H1 (cell line): ENCODE results near the gene LMBR1. TPM values are rescaled to one million over a fixed set of nuclear protein-coding genes. Genes with fewer than 3 reads are reported as not detected.

ENCODE experiments used
- CTCF ChIA-PET: fragments of 300-600 bp; sonication (Branson Sonifier 250); formaldehyde crosslinking; loops from one replicate; lab custom pipeline; 2021; ENCODE audit not compliant: partially characterized antibody; lab: Charles Lee
- POLR2A ChIA-PET: fragments of 300-600 bp; sonication (Branson Sonifier 250); formaldehyde crosslinking; loops from one replicate; lab custom pipeline; 2021; ENCODE audit warnings: inconsistent platforms; ENCODE audit not compliant: partially characterized antibody; lab: Charles Lee
- DNase-seq, 2 experiments: peaks; one replicate each; pipeline versions ENCODE4 v3.0.0 to v3.0.0-alpha.2; 2010 to 2022; ENCODE audit warnings: low spot score in 2 of 2, low read depth in 1 of 2, mixed read lengths in 1 of 2
- FAIRE-seq: peaks from 2 replicates; lab custom pipeline; 2011; peaks lifted over from hg19 to GRCh38; lab: Jason Lieb, UNC
- H2AFZ ChIP-seq: 2 replicates; pipeline ENCODE4 v1.8.1; 2012; ENCODE audit warnings: low read length, inconsistent platforms
- H2AK5ac ChIP-seq: 2 replicates; pipeline ENCODE4 v1.6.1; 2013; ENCODE audit warnings: low read depth, low read length
- H2BK120ac ChIP-seq: replicated peaks from 2 replicates; pipeline ENCODE3; 2013; ENCODE audit warnings: low read depth, low read length, inconsistent platforms
- H2BK12ac ChIP-seq: 2 replicates; pipeline ENCODE4 v1.6.1; 2013; ENCODE audit warnings: low read depth, low read length
- H2BK15ac ChIP-seq: 2 replicates; pipeline ENCODE4 v1.6.1; 2013; ENCODE audit warnings: low read length
- H2BK20ac ChIP-seq: 2 replicates; pipeline ENCODE4 v1.6.1; 2013; ENCODE audit warnings: low read length
- H2BK5ac ChIP-seq: 2 replicates; pipeline ENCODE4 v1.6.1; 2013; ENCODE audit warnings: low read depth, low read length
- H3K14ac ChIP-seq: 2 replicates; pipeline ENCODE4 v1.6.1; 2013; ENCODE audit warnings: inconsistent platforms; ENCODE audit not compliant: insufficient read length
- H3K18ac ChIP-seq: 2 replicates; pipeline ENCODE4 v1.6.1; 2013; ENCODE audit warnings: low read length; ENCODE audit errors: extremely low read depth
- H3K23ac ChIP-seq: 2 replicates; pipeline ENCODE4 v1.6.1; 2013; ENCODE audit warnings: inconsistent platforms; ENCODE audit not compliant: insufficient read length
- H3K23me2 ChIP-seq: 2 replicates; pipeline ENCODE4 v1.6.1; 2013; ENCODE audit warnings: low read depth, low read length
- H3K27ac ChIP-seq: 2 replicates; pipeline ENCODE4 v1.6.1; 2011; ENCODE audit warnings: low read depth, low read length, inconsistent platforms
- H3K27me3 ChIP-seq, 4 experiments: replicated peaks in 1 of 4; 1 replicate in 1 of 4; 2 replicates in 3 of 4; pipeline versions ENCODE4 v1.6.1 to v1.8.1; 2011 to 2013; ENCODE audit warnings: low read length in 3 of 4, mild to moderate bottlenecking in 3 of 4, inconsistent platforms in 2 of 4, mixed read lengths in 2 of 4, moderate library complexity in 1 of 4; ENCODE audit not compliant: control insufficient read depth in 3 of 4, insufficient read depth in 3 of 4; ENCODE audit errors: extremely low read depth in 1 of 4
- H3K36me3 ChIP-seq, 4 experiments: 2 replicates each; pipeline versions ENCODE4 v1.6.1 to v1.8.1; 2011 to 2013; ENCODE audit warnings: mild to moderate bottlenecking in 4 of 4, low read length in 3 of 4, moderate library complexity in 2 of 4, control low read depth in 1 of 4, inconsistent platforms in 1 of 4; ENCODE audit not compliant: insufficient read depth in 4 of 4, control insufficient read depth in 2 of 4
- H3K4ac ChIP-seq: replicated peaks from 2 replicates; pipeline ENCODE3; 2013; ENCODE audit warnings: low read length, low read depth, mixed read lengths, inconsistent platforms; ENCODE audit not compliant: insufficient read length
- H3K4me1 ChIP-seq, 4 experiments: replicated peaks in 1 of 4; 1 replicate in 1 of 4; 2 replicates in 3 of 4; pipeline versions ENCODE4 v1.6.1 to v1.8.1; 2011 to 2013; ENCODE audit warnings: low read length in 3 of 4, inconsistent platforms in 2 of 4, mixed read lengths in 1 of 4; ENCODE audit not compliant: insufficient read depth in 4 of 4, control insufficient read depth in 3 of 4
- H3K4me2 ChIP-seq, 2 experiments: 2 replicates each; pipeline versions ENCODE4 v1.6.1 to v1.8.1; 2011 to 2013; ENCODE audit warnings: low read depth in 2 of 2, low read length in 2 of 2, control low read depth in 1 of 2, inconsistent platforms in 1 of 2, mild to moderate bottlenecking in 1 of 2; ENCODE audit not compliant: insufficient read depth in 1 of 2
- H3K4me3 ChIP-seq, 4 experiments: fragments of 200-600, 300-600 bp in 1 of 4; sonication (generic), shearing (Covaris generic), sonication (Bioruptor Twin) in 1 of 4; 2 replicates each; pipeline versions ENCODE4 v1.5.1 to v1.8.1; 2011 to 2016; ENCODE audit warnings: low read length in 4 of 4, low read depth in 3 of 4, control low read depth in 2 of 4, inconsistent platforms in 2 of 4, mild to moderate bottlenecking in 2 of 4, mixed read lengths in 1 of 4, moderate library complexity in 1 of 4; ENCODE audit not compliant: insufficient read depth in 2 of 4; ENCODE audit errors: extremely low read depth in 1 of 4
- H3K56ac ChIP-seq: replicated peaks from 2 replicates; pipeline ENCODE3; 2013; ENCODE audit warnings: low read depth, mild to moderate bottlenecking, mixed read lengths, low read length, inconsistent platforms; ENCODE audit not compliant: insufficient read length
- H3K79me1 ChIP-seq: 2 replicates; pipeline ENCODE4 v1.6.1; 2013; ENCODE audit warnings: low read depth, low read length, control low read depth
- H3K79me2 ChIP-seq, 2 experiments: 2 replicates each; pipeline versions ENCODE4 v1.6.1 to v1.8.1; 2012 to 2013; ENCODE audit warnings: low read length in 2 of 2, mild to moderate bottlenecking in 2 of 2, inconsistent platforms in 1 of 2; ENCODE audit not compliant: insufficient read depth in 2 of 2, control insufficient read depth in 1 of 2
- H3K9ac ChIP-seq, 4 experiments: replicated peaks in 1 of 4; 1 replicate in 1 of 4; 2 replicates in 3 of 4; pipeline versions ENCODE4 v1.6.1 to v1.8.1; 2011 to 2013; ENCODE audit warnings: low read depth in 3 of 4, low read length in 3 of 4, control low read depth in 2 of 4, mild to moderate bottlenecking in 2 of 4, moderate library complexity in 2 of 4, inconsistent platforms in 1 of 4; ENCODE audit errors: extremely low read depth in 1 of 4
- H3K9me3 ChIP-seq, 2 experiments: 2 replicates each; pipeline versions ENCODE4 v1.6.1 to v1.8.1; 2012 to 2013; ENCODE audit warnings: mild to moderate bottlenecking in 2 of 2, moderate library complexity in 2 of 2, control low read depth in 1 of 2, inconsistent platforms in 1 of 2, low read depth in 1 of 2, low read length in 1 of 2, mixed read lengths in 1 of 2; ENCODE audit not compliant: insufficient read depth in 2 of 2
- H4K20me1 ChIP-seq, 2 experiments: replicated peaks in 1 of 2; 2 replicates each; pipeline versions ENCODE3 to v1.8.1; 2011 to 2013; ENCODE audit warnings: inconsistent platforms in 2 of 2, low read length in 2 of 2, mild to moderate bottlenecking in 1 of 2; ENCODE audit not compliant: insufficient read depth in 2 of 2, control insufficient read depth in 1 of 2
- H4K5ac ChIP-seq: 2 replicates; pipeline ENCODE4 v1.6.1; 2013; ENCODE audit warnings: low read length, low read depth, mixed read lengths, inconsistent platforms; ENCODE audit not compliant: insufficient read length
- H4K8ac ChIP-seq: 2 replicates; pipeline ENCODE4 v1.8.0; 2013; ENCODE audit warnings: mild to moderate bottlenecking, moderate library complexity, low read length, inconsistent platforms; ENCODE audit not compliant: insufficient read depth; ENCODE audit errors: extremely low read depth
- H4K91ac ChIP-seq: replicated peaks from 2 replicates; pipeline ENCODE3; 2013; ENCODE audit warnings: low read length, mixed read lengths, inconsistent platforms; ENCODE audit not compliant: insufficient read length
- ASH2L ChIP-seq: fragments of 200-600, 300-600 bp; sonication (generic); IDR thresholded peaks from one replicate; pipeline ENCODE4 v1.7.1; 2017; ENCODE audit warnings: low read length
- GABPA ChIP-seq: IDR thresholded peaks from 2 replicates; pipeline ENCODE4 v1.6.1; 2011; ENCODE audit warnings: mild to moderate bottlenecking, low read length, moderate library complexity, borderline replicate concordance; ENCODE audit not compliant: insufficient read depth
- POLR2A ChIP-seq, 2 experiments: IDR thresholded peaks; 1 replicate in 1 of 2; 2 replicates in 1 of 2; pipeline ENCODE4 v1.6.1; 2011; ENCODE audit warnings: low read depth in 2 of 2, low read length in 2 of 2, mild to moderate bottlenecking in 2 of 2; ENCODE audit errors: control extremely low read depth in 1 of 2
- TAF1 ChIP-seq: IDR thresholded peaks from 2 replicates; pipeline ENCODE4 v1.6.1; 2011; ENCODE audit warnings: mild to moderate bottlenecking, low read depth, low read length
- WGBS, 2 experiments: shearing (Covaris generic) in 1 of 2; methylation state at CpG; one replicate each; pipeline versions ENCODE4 v1.1.6 to v1.1.7; 2013 to 2015; ENCODE audit warnings: low lambda C conversion rate in 2 of 2, mixed read lengths in 2 of 2, inconsistent platforms in 1 of 2, low coverage in 1 of 2, missing lambda C conversion rate in 1 of 2; ENCODE audit not compliant: insufficient replicate concordance in 2 of 2, insufficient coverage in 1 of 2, insufficient read length in 1 of 2; ENCODE audit errors: extremely low coverage in 1 of 2, missing lambda C conversion rate in 1 of 2; 5-methylcytosine and 5-hydroxymethylcytosine counted together
- polyA plus RNA-seq, 7 experiments: library from polyadenylated mRNA; depleted of rRNA in 3 of 7; stranded (reverse) in 5 of 7; unstranded in 2 of 7; fragments of >200 nt in 5 of 7; fragments of 200-250 nt in 2 of 7; gene quantifications; 1 replicate in 5 of 7; 2 replicates in 1 of 7; 4 replicates in 1 of 7; pipeline versions ENCODE4 v1.2.1 to v1.2.3, GENCODE V29; 2011 to 2013; ENCODE audit warnings: missing spikeins in 2 of 7, mixed read lengths in 2 of 7
- total RNA-seq: library from RNA; stranded (reverse); fragmentation: NEBNext Ultra II Directional; extraction: Animal tissue kit (Norgen Biotek cat#: 25700); gene quantifications from 2 replicates; pipeline ENCODE4 v1.2.1, GENCODE V29; 2021

Gene LMBR1
- total and polyA plus RNA-seq, 2 of the 8 experiments (the other 6 are each of a cell fraction or from before 2014, with no cell fraction given): 15.1 to 70.4 TPM

- Histone ChIP-seq H3K79me2 (peaks cover 3 to 9% of the 10 kb centered on the region in 2 experiments; a peak in 3 of 4 replicates), H3K18ac (peak overlapping the region; percentile 93), H2BK5ac (0 out of 2 replicates have a peak overlapping the region, but pooled peaks have one; percentile 54), H3K14ac (no peak overlapping the region), H4K5ac (peak overlapping the region; percentile 48), H2BK20ac (no peak overlapping the region), H2BK12ac (no peak overlapping the region), H2BK120ac (no peak overlapping the region), H3K9ac (peak overlapping the region; percentile 57 to 86 (median 70)), H4K20me1 (no peaks in the 10 kb centered on the region), H3K23ac (no peak overlapping the region), H3K9me3 (peaks cover 0 to 6% of the 10 kb centered on the region in 2 experiments; a peak in 1 of 4 replicates), H2AFZ (peak overlapping the region; percentile 90), H4K91ac (peak overlapping the region; percentile 62), H4K8ac (peak overlapping the region; percentile 96), H3K36me3 (no peaks in the 10 kb centered on the region), H3K79me1 (no peaks in the 10 kb centered on the region), H3K56ac (no peak overlapping the region), H2BK15ac (no peak overlapping the region), H3K27ac (peak overlapping the region; percentile 82), H3K27me3 (peaks cover 0 to 9% (median 7%) of the 10 kb centered on the region in 4 experiments; a peak in 5 of 7 replicates), H3K23me2 (peaks cover 7% of the 10 kb centered on the region; the same call in 1 of the 2 replicates), H3K4me3 (peak overlapping the region; percentile 57 to 78 (median 72)), H3K4ac (no peak overlapping the region), H3K4me1 (peaks cover 0 to 8% (median 2%) of the 10 kb centered on the region in 4 experiments; a peak in 5 of 7 replicates), H2AK5ac (no peak overlapping the region), H3K4me2 (peak overlapping the region; percentile 82 to 86)
- peak in 1 of 2 experiments; percentile 22; a peak in 1 of 3 replicates for TF ChIP-seq POLR2A (IDR thresholded peaks at IDR 0.05; ENCODE audit: control extremely low read depth in 1 of 2, low read depth in 2 of 2, low read length in 2 of 2)
- no peak for TF ChIP-seq GABPA
- TF ChIP-seq ASH2L: peak; percentile 67
- TF ChIP-seq TAF1: no peak; the same call in 1 of the 2 replicates
- ChIA-PET POLR2A (interaction anchor here (0.6 to 1.4 kb wide), 4 partner anchors 9 to 943 kb away, joined by 3 to 6 read pairs (median 4); no protein-coding TSS in a partner anchor), CTCF (interaction anchor here (0.8 to 2.4 kb wide), 5 partner anchors 9 to 195 kb away, joined by 3 to 10 read pairs (median 3); no protein-coding TSS in a partner anchor)
- 10% methylated on average over 23 of the region's 30 CpGs; no CpG with 5 or more reads in 1 of the 2 experiments for WGBS, 2 experiments
- FAIRE-seq (no peak), DNase-seq (no peak)
Observed at GRCh38 chr7:156640949-156641485, 252.0 kb downstream of the LMBR1 start.
